Activated CD8-positive, alpha-beta T cell treated with anti-CD3 and anti-CD28 coated beads for 36 hours (primary cell): ENCODE measurements around the gene PABPN1L. TPM values are rescaled to one million over a fixed set of nuclear protein-coding genes. Genes with fewer than 3 reads are reported as not detected.

ENCODE experiments used
- ATAC-seq: fragments of 200-7000 bp; cut with Tn5 transposase; one replicate; pipeline ENCODE4 v1.10.0; 2021; ENCODE audit warnings: mild to moderate bottlenecking, moderate library complexity
- CTCF ChIA-PET: fragments of 350-600 bp; sonication (Branson Sonifier 250); formaldehyde crosslinking; loops from one replicate; lab custom pipeline; 2021; ENCODE audit warnings: antibody characterized with exemption; lab: Charles Lee
- POLR2A ChIA-PET: fragments of 350-600 bp; sonication (Branson Sonifier 250); formaldehyde crosslinking; loops from one replicate; lab custom pipeline; 2021; ENCODE audit warnings: antibody characterized with exemption; lab: Charles Lee
- DNase-seq: peaks from one replicate; pipeline ENCODE4 v3.0.0-alpha.2; 2020
- H3K27ac Mint-ChIP-seq: one replicate; pipeline ENCODE4 v1.8.0; 2021; ENCODE audit warnings: mild to moderate bottlenecking, mixed read lengths
- H3K27me3 Mint-ChIP-seq: one replicate; pipeline ENCODE4 v1.8.0; 2021; ENCODE audit warnings: mixed read lengths
- H3K36me3 Mint-ChIP-seq: one replicate; pipeline ENCODE4 v1.8.0; 2021; ENCODE audit warnings: low read depth, mixed read lengths
- H3K4me1 Mint-ChIP-seq: one replicate; pipeline ENCODE4 v1.8.0; 2021; ENCODE audit warnings: low read depth, mixed read lengths
- H3K4me3 Mint-ChIP-seq: one replicate; pipeline ENCODE4 v1.8.0; 2021; ENCODE audit warnings: mild to moderate bottlenecking, moderate library complexity, mixed read lengths
- H3K9me3 Mint-ChIP-seq: one replicate; pipeline ENCODE4 v1.8.0; 2021; ENCODE audit warnings: mixed read lengths
- CTCF ChIP-seq: fragments of 200-600 bp; IDR thresholded peaks from one replicate; pipeline ENCODE4 v1.8.0; 2022; ENCODE audit warnings: antibody characterized with exemption, mild to moderate bottlenecking
- intact Hi-C: fragments of 100-400 bp; cut with micrococcal nuclease; formaldehyde crosslinking; loops from one replicate; pipeline ENCODE4 v1.10.0; 2022
- total RNA-seq, 2 experiments: library from RNA; stranded (reverse); gene quantifications; one replicate each; pipeline ENCODE4 v1.2.3, GENCODE V29; 2021

Gene PABPN1L
- total RNA-seq, 2 experiments from 2014 or later: not detected

DNA sequence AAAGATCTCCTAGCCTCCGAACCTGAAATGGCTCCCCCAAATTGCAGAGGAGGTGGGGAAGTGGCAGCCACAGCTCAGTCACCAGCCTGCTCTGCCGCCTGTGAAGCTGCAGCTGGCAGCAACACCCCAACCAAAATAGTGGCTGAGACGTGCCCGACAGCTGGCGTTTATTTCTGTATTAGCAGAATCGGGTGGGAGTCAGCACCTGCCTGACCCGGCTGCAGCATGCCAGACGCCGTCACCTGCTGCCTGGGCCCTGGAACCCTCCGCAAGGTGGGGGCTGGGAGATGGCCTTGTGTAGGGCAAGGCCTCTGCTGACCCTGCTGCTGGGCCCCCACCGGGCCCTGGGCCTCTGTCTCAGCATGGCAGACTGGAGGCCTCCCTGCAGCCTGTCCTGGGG is 17.5 kb upstream of the PABPN1L start:
- ChIA-PET POLR2A (interaction anchor here (0.6 kb wide), 1 partner anchor 63 kb away, joined by 3 read pairs; no protein-coding TSS in a partner anchor), CTCF (no interaction called here)
- intact Hi-C loops: no loop called here
- H3K36me3 Mint-ChIP-seq: no peaks in the 10 kb centered on the region
- H3K27ac Mint-ChIP-seq: no peak overlapping the region
- TF ChIP-seq CTCF: no peak
- no peak overlapping the region for H3K4me3 Mint-ChIP-seq
- H3K4me1 Mint-ChIP-seq: no peaks in the 10 kb centered on the region
- H3K9me3 Mint-ChIP-seq: no peaks in the 10 kb centered on the region
- no peaks in the 10 kb centered on the region for H3K27me3 Mint-ChIP-seq
- ATAC-seq: no peak
- no peak for DNase-seq

- intact Hi-C loops: no loop called here
- no peak overlapping the region for H3K4me3 Mint-ChIP-seq
- H3K27ac Mint-ChIP-seq: no peak overlapping the region
- TF ChIP-seq CTCF: no peak
- H3K9me3 Mint-ChIP-seq: no peaks in the 10 kb centered on the region
- no peaks in the 10 kb centered on the region for H3K27me3 Mint-ChIP-seq
- no peaks in the 10 kb centered on the region for H3K4me1 Mint-ChIP-seq
- no peak for DNase-seq
- CTCF ChIA-PET: no interaction called here
- ATAC-seq: no peak
- no peaks in the 10 kb centered on the region for H3K36me3 Mint-ChIP-seq
- POLR2A ChIA-PET: interaction anchor here (0.6 kb wide), 1 partner anchor 63 kb away, joined by 3 read pairs; no protein-coding TSS in a partner anchor
These were observed 16.8 kb upstream of the PABPN1L start for GRCh38 chr16:88883117-88883895.

GRCh38 chr16:88882358-88883030 is 16.0 kb upstream of the PABPN1L start:
- no peak overlapping the region for H3K27ac Mint-ChIP-seq

DNA sequence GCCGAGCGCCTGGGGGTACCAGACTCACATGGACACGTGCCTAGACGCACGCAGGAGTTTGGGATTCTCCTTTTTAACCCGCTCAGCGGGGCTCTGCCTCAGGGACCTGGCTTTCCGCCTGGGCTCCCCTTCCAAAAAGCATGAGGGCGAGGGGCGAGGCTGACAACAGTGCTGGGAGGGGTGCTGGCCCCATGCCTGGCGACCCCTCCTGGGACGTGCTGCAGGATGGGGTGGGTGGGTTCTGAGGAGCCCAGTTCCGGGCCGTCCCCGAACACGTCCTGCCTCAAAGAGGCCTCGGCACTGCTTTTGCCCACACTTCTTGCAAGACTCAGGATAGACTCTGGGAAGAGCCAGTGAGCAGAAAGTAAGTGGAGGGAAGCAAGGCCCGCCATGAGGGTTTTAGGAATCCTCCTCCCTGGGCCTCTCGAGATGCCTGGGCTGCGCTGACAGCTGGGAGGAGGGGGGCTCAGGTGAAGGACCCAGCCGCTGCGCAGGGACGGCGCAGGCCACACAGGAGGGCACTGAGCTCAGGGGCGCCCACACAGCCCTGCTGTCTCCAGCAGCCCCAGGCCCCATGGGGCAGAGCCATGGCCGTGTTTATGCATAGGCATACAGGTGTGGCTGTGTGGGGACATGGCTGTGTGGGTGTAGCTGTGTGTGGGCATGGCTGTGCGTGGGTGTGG is 15.4 kb upstream of the PABPN1L start:
- Mint-ChIP-seq H3K36me3 (no peaks in the 10 kb centered on the region), H3K27me3 (no peaks in the 10 kb centered on the region), H3K4me3 (no peak overlapping the region), H3K4me1 (no peaks in the 10 kb centered on the region), H3K27ac (no peak overlapping the region), H3K9me3 (no peaks in the 10 kb centered on the region)
- intact Hi-C loops: no loop called here
- DNase-seq (no peak), ATAC-seq (no peak)
- POLR2A ChIA-PET: interaction anchor here (0.7 kb wide), 2 partner anchors 18 to 52 kb away, joined by 3 read pairs; no protein-coding TSS in a partner anchor
- no peak for TF ChIP-seq CTCF
- CTCF ChIA-PET: no interaction called here

More at GRCh38 chr16:88882358-88883030, 16.0 kb upstream of the PABPN1L start:
- no peak for TF ChIP-seq CTCF
- H3K36me3 Mint-ChIP-seq: no peaks in the 10 kb centered on the region
- no peaks in the 10 kb centered on the region for H3K27me3 Mint-ChIP-seq
- intact Hi-C loops: no loop called here
- H3K4me3 Mint-ChIP-seq: no peak overlapping the region
- POLR2A ChIA-PET: interaction anchor here (0.7 kb wide), 1 partner anchor 52 kb away, joined by 3 read pairs; no protein-coding TSS in a partner anchor
- no peaks in the 10 kb centered on the region for H3K9me3 Mint-ChIP-seq
- DNase-seq (no peak), ATAC-seq (no peak)
- no peaks in the 10 kb centered on the region for H3K4me1 Mint-ChIP-seq
- CTCF ChIA-PET: no interaction called here
